Measurements from ENCODE around the gene PAPPA.

The PAPPA gene

GRCh38 chr9:116233160-116233530 lies 79.6 kb downstream of the PAPPA start:
- FAIRE-seq = no peak

- FAIRE-seq = no peak
Measured at GRCh38 chr9:116234081-116234480, 80.5 kb downstream of the PAPPA start.

- FAIRE-seq = no peak
Measured at GRCh38 chr9:116236979-116237378, 83.4 kb downstream of the PAPPA start.

GRCh38 chr9:116237456-116237855 lies 83.9 kb downstream of the PAPPA start:
- FAIRE-seq = no peak

- FAIRE-seq = no peak
Measured at GRCh38 chr9:116238225-116238624, 84.6 kb downstream of the PAPPA start.

- FAIRE-seq = no peak
Measured at GRCh38 chr9:116238776-116239340, 85.3 kb downstream of the PAPPA start.

- FAIRE-seq = no peak
Measured at GRCh38 chr9:116243708-116244107, 90.1 kb downstream of the PAPPA start.

- FAIRE-seq = no peak
Measured at GRCh38 chr9:116247284-116247683, 93.7 kb downstream of the PAPPA start.

- FAIRE-seq = no peak
Measured at GRCh38 chr9:116247791-116248374, 94.3 kb downstream of the PAPPA start.

GRCh38 chr9:116250891-116251290 lies 97.3 kb downstream of the PAPPA start:
- FAIRE-seq = no peak

- no peak for FAIRE-seq
Measured at GRCh38 chr9:116251366-116251765, 97.8 kb downstream of the PAPPA start.

GRCh38 chr9:116260531-116260930 lies 106.9 kb downstream of the PAPPA start:
- FAIRE-seq = no peak

GRCh38 chr9:116262448-116262847 lies 108.9 kb downstream of the PAPPA start:
- no peak for FAIRE-seq

GRCh38 chr9:116264361-116264760 lies 110.8 kb downstream of the PAPPA start:
- no peak for FAIRE-seq

GRCh38 chr9:116267021-116267420 lies 113.4 kb downstream of the PAPPA start:
- FAIRE-seq = no peak

GRCh38 chr9:116269250-116269649 lies 115.7 kb downstream of the PAPPA start:
- FAIRE-seq = no peak

GRCh38 chr9:116270546-116270945 lies 117.0 kb downstream of the PAPPA start:
- no peak for FAIRE-seq

GRCh38 chr9:116271340-116271739 lies 117.7 kb downstream of the PAPPA start:
- no peak for FAIRE-seq

- FAIRE-seq = no peak
Measured at GRCh38 chr9:116271991-116272390, 118.4 kb downstream of the PAPPA start.

GRCh38 chr9:116274293-116274692 lies 120.7 kb downstream of the PAPPA start:
- FAIRE-seq = no peak

- FAIRE-seq = no peak
Measured at GRCh38 chr9:116275418-116276195, 122.0 kb downstream of the PAPPA start.

GRCh38 chr9:116276196-116276493 lies 122.6 kb downstream of the PAPPA start:
- FAIRE-seq = no peak

- no peak for FAIRE-seq
Measured at GRCh38 chr9:116276651-116277121, 123.1 kb downstream of the PAPPA start.

- no peak for FAIRE-seq
Measured at GRCh38 chr9:116278326-116278725, 124.7 kb downstream of the PAPPA start.

- no peak for FAIRE-seq
Measured at GRCh38 chr9:116279230-116279629, 125.6 kb downstream of the PAPPA start.
